Nucleus accumbens (tissue), 56 donors: ENCODE results near the gene NFAM1.

Experiments
- DNase-seq, 56 donors: peaks; one replicate each; lab custom pipeline; 2025; lab: John Stamatoyannopoulos, UW

The NFAM1 gene

GRCh38 chr22:42432020-42432596 is at the start of gene NFAM1:
NFAM1 (minus strand) TSS chr22:42432403; CDS start chr22:42432357, 46 bp downstream.
- peak in 12 of 56 donors; percentile 11 to 64 (median 24) for DNase-seq

GRCh38 chr22:42475122-42475521 is 42.9 kb upstream of the NFAM1 start:
- no peak for DNase-seq

- DNase-seq: peak in 3 of 56 donors; percentile 2 to 5 (median 4)
These were observed 41.4 kb upstream of the NFAM1 start for GRCh38 chr22:42473484-42474193.

GRCh38 chr22:42472671-42473070 is 40.5 kb upstream of the NFAM1 start:
- DNase-seq: no peak

GRCh38 chr22:42471441-42471840 is 39.2 kb upstream of the NFAM1 start:
- DNase-seq: no peak

- no peak for DNase-seq
These were observed 38.3 kb upstream of the NFAM1 start for GRCh38 chr22:42470366-42471082.

- no peak for DNase-seq
These were observed 36.6 kb upstream of the NFAM1 start for GRCh38 chr22:42468841-42469240.

- no peak for DNase-seq
These were observed 29.8 kb upstream of the NFAM1 start for GRCh38 chr22:42462016-42462415.

- no peak for DNase-seq
These were observed 29.3 kb upstream of the NFAM1 start for GRCh38 chr22:42461511-42461910.

GRCh38 chr22:42459287-42460063 is 27.3 kb upstream of the NFAM1 start:
- no peak for DNase-seq

- DNase-seq: no peak
These were observed 20.7 kb upstream of the NFAM1 start for GRCh38 chr22:42452916-42453315.

GRCh38 chr22:42452456-42452855 is 20.3 kb upstream of the NFAM1 start:
- no peak for DNase-seq

- no peak for DNase-seq
These were observed 19.4 kb upstream of the NFAM1 start for GRCh38 chr22:42451499-42452145.

GRCh38 chr22:42450862-42451261 is 18.7 kb upstream of the NFAM1 start:
- DNase-seq: no peak

- DNase-seq: no peak
These were observed 13.9 kb upstream of the NFAM1 start for GRCh38 chr22:42446151-42446550.

- DNase-seq: peak in 53 of 56 donors; percentile 32 to 94 (median 73)
These were observed 12.1 kb upstream of the NFAM1 start for GRCh38 chr22:42444077-42444904.

GRCh38 chr22:42443240-42444076 is 11.3 kb upstream of the NFAM1 start:
- peak in 1 of 56 donors; percentile 55 for DNase-seq

GRCh38 chr22:42442748-42443147 is 10.5 kb upstream of the NFAM1 start:
- DNase-seq: no peak
